ENCODE data around the gene FAM83G.
"Not testable (repeated sequence)": the region's sequence is repeated elsewhere in the genome, so short reads cannot be mapped to it uniquely, and the experiment has no call there.

The FAM83G gene, protein sequence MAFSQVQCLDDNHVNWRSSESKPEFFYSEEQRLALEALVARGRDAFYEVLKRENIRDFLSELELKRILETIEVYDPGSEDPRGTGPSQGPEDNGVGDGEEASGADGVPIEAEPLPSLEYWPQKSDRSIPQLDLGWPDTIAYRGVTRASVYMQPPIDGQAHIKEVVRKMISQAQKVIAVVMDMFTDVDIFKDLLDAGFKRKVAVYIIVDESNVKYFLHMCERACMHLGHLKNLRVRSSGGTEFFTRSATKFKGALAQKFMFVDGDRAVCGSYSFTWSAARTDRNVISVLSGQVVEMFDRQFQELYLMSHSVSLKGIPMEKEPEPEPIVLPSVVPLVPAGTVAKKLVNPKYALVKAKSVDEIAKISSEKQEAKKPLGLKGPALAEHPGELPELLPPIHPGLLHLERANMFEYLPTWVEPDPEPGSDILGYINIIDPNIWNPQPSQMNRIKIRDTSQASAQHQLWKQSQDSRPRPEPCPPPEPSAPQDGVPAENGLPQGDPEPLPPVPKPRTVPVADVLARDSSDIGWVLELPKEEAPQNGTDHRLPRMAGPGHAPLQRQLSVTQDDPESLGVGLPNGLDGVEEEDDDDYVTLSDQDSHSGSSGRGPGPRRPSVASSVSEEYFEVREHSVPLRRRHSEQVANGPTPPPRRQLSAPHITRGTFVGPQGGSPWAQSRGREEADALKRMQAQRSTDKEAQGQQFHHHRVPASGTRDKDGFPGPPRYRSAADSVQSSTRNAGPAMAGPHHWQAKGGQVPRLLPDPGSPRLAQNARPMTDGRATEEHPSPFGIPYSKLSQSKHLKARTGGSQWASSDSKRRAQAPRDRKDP

DNA sequence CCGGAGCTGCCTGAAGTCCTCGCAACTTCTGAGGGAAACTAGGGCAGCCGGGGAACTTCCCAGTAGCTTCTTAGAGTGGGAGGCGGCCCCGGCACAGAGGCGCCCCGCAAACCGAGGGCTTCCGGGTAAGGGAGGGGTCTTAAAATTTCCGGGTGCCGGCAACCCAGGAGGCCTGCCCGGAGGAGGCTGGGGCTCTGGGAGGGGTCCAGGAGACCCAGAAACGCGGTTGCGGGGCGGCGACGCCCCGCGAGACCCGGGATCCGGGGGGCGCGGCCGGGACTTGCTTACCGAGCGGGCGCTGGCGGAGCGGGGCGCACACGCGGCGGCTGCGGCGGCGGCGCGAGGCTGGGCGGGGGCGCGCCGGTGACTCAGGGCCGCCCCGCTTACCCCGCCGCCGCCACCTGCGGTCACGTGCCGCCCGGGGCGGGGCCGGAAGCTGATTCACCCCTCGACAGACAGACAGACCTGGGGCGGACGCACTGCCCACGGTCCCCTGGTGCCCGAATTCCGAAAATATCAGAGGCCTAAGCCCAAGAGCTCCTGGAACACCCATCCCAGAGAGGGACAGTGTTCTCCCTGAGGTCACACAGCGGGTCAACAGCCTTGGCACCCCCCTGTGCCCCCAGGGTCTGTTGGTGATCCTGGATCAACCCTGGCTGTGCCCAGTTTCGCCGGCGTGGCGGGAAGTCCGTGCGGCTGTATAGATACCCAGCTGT, at the start of gene FAM83G:
TSS of gene FAM83G (minus strand) at position 344 of the 716 bp plus-strand sequence. CDS start 723 bp downstream, outside the sequence.
- DNase-seq (ENCODE audit: low read depth in 1 of 2, low spot score in 1 of 2), result peak; percentile 69 to 87

DNA sequence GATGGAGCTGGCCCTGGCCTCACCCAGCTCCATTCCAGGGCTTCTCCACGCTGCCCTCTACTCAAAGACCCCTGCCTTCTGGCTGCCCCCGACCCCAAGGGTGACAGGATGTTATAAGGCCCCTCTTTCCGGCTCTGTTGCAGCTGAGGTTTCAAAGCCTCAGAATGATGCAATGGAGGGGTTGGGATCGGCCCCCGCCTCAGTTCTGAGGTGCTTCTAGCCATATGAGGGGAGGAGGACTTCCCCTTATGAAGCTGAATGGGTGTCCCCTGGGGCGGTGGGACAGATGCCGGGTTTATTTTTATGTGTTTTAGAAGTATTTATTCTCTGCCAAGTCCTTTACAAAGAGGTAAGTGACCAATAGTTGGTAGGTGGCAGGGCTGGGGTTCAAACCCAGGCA, 44.3 kb upstream of the FAM83G start:
- DNase-seq (ENCODE audit: low read depth in 1 of 2, low spot score in 1 of 2), result not testable (repeated sequence)

DNA sequence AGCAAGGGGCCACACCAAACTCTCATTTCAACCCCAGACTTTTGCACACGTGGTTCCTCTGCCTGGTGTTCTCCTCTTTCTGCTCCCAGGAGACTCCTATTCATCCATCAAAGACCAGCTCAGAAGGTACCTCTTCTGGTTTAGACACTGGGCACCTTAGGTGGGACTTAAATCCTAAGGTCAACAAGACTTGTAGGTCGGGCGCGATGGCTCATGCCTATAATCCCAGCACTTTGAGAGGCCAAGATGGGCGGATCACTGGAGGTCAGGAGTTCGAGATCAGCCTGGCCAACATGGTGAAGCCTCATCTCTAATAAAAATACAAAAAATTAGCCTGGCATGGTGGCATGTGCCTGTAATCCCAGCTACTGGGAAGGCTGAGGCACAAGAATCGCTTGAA, 42.9 kb upstream of the FAM83G start:
- DNase-seq (ENCODE audit: low read depth in 1 of 2, low spot score in 1 of 2), result not testable (repeated sequence)

DNA sequence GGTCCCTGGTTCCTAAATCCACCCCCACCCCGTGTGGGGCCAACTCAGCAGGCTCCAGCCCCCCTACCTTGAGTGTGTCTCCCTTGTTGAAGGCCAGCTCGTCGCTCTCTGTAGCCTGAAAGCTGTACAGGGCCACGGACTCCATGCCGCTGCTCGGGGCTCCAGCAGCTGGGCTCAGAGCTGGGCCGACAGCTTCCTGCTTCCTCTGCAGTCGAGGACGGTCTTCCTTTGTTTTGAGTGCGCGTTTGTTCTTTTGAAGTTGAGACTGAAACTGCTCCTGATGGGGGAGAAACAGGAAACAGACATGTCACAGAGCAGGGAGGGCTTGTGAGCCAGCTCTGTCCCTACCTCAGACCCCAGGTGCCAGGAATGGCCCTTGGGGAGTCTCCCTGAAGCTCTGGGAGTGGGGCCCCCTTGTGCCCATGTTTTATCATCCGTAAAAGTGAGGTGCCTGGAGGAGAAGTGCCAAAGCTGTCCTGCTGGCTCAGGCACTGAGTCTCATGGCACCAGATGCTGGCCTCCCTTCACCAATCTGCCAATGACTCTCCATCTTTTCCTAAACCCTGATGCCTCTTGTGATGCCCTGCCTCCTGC, 42.3 kb upstream of the FAM83G start, which contains the start of gene GRAP:
TSS of gene GRAP (minus strand) at position 176 of the 594 bp plus-strand sequence. CDS start at position 145, 31 bp downstream.
- not testable (repeated sequence) for DNase-seq (ENCODE audit: low read depth in 1 of 2, low spot score in 1 of 2)

DNA sequence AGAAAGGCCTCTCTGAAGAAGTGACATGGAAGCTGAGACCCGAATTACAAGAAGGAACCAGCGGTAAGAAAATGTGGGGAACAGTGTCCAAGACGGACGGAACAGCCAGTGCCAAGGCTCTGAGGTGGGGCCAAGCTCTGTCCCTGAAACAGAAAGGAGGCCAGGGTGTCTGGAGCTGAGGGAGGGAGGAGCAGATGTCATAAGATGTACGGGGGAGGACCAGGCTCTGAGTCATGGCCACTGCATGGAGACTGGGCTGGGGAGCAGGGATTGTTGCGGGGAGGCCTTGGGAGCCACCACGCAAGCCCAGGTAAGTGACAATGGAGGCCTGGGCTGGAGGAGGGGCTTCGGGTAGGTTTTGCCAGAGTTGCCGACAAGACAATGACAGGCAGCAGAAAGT, 40.1 kb upstream of the FAM83G start:
- DNase-seq (ENCODE audit: low read depth in 1 of 2, low spot score in 1 of 2), result not testable (repeated sequence)

DNA sequence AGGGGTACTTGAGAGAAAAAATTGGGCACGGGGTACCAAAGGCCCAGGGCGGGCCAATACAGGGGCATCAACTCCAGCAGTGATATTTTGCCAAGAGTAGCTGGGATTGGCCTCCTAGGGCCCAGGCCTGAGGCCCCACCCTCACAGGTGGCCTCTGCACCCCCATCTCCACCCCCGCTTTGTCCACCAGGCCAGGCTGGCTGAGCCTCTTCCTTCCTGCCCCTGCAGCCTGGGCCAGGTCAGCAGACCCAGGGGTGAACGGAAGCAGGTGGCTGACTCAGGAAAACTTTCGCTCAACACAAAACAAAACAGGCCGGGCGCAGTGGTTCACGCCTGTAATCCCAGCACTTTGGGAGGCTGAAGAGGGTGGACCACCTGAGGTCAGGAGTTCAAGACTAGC, 38.5 kb upstream of the FAM83G start:
- DNase-seq (ENCODE audit: low read depth in 1 of 2, low spot score in 1 of 2), result not testable (repeated sequence)

DNA sequence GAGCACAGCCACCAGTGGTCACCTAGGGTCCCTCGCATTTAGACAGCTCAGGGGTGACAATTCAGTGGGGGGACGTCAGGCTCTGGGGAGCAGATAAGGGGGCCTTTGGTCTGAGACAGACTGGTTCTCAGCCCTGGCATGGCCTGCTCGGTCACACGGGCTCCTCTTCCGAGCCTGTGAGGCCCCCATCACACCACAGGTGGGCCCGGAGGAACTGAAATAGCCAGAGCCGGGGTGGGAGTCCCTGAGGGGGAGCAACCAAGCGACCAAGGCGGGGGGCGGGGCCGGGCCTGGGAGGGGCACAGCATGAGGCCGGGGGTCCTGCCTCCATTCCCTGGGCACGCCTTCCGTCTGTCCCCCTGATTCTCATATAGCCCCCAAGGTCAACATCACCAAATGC, 37.8 kb upstream of the FAM83G start:
- DNase-seq (ENCODE audit: low read depth in 1 of 2, low spot score in 1 of 2), result not testable (repeated sequence)

DNA sequence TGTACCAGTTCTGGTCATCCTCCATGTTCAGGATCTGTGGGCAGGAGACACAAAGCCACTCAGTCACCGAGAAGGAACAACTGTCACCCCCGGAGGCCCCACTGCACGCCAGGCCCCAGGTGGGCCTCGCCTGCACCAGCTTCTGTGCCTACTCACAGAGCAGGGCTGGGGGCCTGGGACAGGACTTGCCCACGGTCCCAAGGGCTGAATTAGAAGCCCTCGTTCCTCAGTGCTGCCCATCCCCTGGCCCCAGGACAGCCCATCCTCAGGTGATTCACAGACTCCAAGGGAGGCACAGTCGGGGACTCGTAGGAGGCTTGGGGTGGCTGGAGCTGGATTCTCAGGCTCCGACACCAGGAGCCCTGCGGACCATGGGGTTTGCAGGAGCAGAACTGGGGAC, 37.3 kb upstream of the FAM83G start:
- DNase-seq (ENCODE audit: low read depth in 1 of 2, low spot score in 1 of 2), result not testable (repeated sequence)

DNA sequence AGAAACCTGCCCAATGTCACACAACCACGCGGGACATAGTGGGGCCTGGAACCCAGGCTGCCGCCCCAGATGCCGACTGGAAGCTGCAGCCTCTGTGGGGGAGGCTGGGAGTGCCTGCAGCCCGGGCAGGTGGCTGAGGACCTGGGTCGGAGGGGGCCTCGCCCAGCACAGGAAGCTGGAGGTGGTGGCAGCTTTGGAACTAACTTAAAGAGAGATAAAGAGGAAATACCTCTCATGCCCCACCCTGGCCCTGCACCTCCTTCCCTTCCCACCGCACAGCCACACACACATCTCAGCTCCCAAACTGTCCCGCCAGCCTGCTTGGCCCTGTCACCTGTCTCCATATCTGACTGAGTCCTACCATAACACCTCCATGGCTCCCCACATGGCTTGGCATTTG, 35.8 kb upstream of the FAM83G start:
- not testable (repeated sequence) for DNase-seq (ENCODE audit: low read depth in 1 of 2, low spot score in 1 of 2)

DNA sequence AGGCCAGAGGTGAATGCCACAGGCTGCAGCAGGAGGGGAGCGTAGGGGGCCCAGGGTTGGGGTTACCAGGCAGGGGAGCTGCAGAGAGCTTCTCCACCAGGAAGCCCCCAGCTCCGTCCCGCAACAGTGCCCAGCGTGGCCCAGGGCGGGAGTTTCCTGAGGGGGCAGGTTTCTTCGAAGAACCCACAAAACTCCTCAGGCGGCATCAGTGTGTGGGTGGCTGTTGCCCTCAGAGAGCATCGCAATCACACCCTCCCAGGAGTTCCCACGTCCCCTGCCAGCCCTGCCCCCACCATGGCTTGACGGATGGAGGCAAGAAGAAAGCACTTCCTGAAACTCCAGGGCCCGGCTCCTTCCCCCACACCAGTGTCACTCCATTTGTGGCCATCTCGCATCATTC, 34.2 kb upstream of the FAM83G start:
- not testable (repeated sequence) for DNase-seq (ENCODE audit: low read depth in 1 of 2, low spot score in 1 of 2)

DNA sequence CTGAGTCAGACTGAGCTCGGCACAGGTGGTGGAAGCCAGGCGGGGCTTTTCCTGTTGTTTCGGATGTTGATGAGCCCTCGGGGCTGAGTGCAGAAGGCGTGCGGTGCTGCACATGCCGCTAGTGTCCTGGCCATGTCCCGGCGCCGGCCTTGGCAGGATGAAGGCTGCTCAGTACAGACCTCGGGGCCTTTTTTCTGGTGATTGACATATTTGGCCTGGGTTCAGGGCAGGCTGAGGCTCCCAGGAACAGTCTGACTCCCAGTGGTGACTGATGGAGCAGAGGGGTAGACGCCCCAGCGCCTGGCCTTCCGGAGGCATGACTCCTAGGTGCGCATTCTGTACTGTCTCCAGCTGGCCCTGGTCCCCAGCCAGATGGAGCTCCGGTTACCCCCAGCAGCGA, 33.4 kb upstream of the FAM83G start:
- DNase-seq (ENCODE audit: low read depth in 1 of 2, low spot score in 1 of 2), result not testable (repeated sequence)

DNA sequence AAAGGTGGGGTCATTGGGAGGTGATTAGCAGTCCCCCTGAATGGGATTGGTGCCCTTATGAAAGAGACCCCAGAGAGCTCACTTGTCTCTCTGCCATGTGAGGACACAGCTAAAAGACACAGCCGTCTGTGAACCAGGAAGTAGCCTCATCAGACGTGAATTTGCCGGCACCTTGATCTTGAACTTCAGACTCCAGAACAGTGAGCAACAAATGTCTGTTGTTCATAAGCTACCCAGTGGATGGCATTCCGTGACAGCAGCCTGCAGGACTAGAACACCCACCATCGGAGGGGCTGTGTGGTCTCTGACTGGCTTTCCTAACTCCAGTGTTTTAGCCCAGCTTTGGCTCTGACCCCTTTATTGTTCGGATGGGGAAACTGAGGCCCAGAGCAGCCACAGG, 33.0 kb upstream of the FAM83G start:
- DNase-seq (ENCODE audit: low read depth in 1 of 2, low spot score in 1 of 2), result not testable (repeated sequence)

DNA sequence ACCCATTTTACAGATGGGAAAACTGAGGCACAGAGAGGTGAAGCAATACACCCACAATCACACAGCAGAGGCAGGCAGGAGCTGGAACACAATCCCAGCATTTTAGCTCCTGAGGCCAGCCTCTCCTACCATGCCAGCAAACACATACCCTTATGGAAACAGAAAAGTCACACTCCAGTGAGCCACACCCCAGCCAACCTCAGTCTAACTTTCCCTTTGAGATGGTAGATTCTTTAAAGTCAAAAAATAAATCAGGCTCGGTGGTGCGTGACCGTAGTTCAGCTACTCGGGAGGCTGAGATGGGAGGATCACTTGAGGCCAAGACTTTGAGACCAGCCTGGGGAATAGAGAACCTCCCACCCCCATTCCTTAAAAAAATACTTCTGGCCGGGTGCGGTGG, 31.6 kb upstream of the FAM83G start:
- not testable (repeated sequence) for DNase-seq (ENCODE audit: low read depth in 1 of 2, low spot score in 1 of 2)

DNA sequence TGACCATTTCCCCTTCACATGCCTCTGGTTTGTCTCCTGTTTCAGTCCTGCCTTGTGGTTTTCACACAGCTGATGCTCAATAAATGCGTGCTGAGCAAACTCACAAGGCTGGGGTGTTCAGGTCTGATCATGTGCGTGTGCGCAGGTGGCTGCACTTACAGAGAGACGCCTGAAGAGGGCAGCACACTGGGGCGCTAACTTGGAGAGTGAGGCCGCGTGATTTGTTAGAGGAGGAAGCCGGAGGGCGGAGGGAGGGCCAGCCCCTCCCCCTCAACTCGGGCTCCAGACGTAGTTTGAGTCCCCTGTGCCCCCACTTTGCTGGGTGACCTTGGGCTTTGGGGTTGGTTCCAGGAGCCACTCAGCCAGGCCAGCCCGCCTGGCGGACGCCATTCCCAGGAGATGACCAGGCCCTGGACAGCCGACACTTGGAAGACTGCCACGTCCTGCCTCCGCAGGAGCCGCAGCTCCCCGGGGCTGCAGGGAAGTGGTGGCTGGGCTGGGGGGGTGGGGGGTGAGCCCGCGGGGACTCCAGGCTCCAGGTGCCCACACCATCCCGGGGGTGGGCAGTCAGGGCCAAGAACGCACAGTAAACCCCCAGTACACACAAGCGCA, 27.9 kb upstream of the FAM83G start:
- not testable (repeated sequence) for DNase-seq (ENCODE audit: low read depth in 1 of 2, low spot score in 1 of 2)

DNA sequence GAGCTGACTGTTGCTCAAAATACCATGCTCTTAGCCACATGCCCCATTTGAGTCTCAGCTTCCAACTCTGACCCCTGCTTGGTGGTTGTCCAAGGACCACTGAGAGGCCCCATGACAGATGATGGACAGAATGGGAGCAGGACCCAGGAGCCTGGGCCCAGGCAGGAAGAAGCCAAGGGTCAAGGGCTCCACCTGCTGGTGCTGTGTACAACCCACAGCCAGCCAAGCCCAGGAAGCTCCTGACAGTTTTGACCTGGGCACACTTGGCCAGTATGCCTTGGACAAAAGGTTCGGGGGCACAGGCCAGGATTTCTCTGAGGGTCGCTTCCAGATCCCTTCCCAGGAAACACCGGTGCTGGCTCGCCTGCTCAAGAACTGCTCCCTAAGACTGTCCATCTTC, 27.2 kb upstream of the FAM83G start:
- peak; percentile 3 to 13 for DNase-seq (ENCODE audit: low read depth in 1 of 2, low spot score in 1 of 2)

DNA sequence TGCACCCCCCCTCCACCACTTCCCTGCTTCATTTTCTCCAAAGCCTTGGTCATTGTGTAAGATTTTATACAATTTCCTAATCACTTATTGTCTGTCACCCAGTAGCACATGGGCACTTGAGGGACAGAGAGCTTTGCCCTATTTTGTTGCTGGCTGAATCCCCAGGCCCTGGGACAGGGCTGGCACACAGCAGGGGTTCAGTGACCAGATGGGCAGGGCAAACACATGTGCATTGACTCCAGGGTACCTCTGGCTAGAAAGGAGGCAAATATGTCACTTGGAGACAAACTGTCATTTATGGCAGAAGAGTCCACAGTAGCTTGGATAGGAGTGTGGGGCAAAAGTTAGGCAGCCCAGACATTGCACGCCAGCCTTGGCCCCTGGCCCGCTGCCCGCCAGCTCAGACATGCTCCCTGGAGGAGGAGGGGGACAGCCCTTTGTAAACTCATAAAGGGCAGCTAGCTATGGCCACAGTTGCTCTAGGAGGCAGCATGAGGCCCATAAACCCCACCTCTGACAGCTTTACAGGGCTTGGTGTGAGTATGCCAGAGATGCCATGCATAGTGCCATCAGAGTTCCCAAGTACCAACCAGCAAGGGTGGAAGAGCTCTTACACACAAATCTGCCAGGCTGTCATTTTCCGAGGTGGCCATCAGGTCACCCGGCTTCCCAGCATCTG, 26.3 kb upstream of the FAM83G start:
- not testable (repeated sequence) for DNase-seq (ENCODE audit: low read depth in 1 of 2, low spot score in 1 of 2)

DNA sequence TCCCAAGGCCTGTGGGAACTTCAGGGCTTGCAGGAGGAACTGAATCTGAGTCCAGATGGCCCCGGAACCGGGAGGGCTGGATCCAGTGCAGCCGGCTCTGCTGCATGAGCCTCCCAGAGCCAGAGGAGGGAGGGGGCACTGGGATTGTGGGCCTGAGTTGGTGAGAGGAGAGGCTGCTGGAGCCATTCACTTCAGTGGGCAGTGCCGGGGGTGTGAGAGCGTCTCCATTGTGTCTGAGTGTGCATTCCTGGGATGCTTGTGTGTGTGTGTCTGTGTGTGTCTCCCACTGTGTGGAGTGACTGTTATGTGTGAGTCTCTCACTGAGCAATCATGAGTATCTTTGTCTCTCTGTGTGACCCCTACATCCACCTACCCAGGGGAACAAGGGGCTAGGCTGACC, 25.2 kb upstream of the FAM83G start:
- not testable (repeated sequence) for DNase-seq (ENCODE audit: low read depth in 1 of 2, low spot score in 1 of 2)

DNA sequence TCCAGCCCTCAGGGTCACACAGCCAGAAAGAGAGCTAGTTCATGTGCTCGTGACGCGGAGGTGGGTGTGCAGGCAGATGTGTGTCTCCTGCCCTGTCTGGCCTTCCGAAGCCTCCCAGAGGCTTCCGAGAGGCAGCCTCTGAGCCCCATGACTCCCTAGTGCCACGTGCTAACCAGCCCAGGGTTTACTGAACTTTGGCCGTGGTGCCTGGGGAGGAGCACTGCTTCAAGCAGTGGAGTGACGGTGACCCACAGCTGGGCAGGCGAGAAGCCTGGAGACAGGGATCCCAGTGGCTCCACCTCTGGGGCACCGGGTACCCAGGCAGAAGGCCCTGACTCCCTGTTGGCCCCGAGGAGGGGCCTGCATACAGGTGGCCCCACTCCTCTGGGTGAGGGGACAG, 24.1 kb upstream of the FAM83G start:
- DNase-seq (ENCODE audit: low read depth in 1 of 2, low spot score in 1 of 2), result not testable (repeated sequence)

DNA sequence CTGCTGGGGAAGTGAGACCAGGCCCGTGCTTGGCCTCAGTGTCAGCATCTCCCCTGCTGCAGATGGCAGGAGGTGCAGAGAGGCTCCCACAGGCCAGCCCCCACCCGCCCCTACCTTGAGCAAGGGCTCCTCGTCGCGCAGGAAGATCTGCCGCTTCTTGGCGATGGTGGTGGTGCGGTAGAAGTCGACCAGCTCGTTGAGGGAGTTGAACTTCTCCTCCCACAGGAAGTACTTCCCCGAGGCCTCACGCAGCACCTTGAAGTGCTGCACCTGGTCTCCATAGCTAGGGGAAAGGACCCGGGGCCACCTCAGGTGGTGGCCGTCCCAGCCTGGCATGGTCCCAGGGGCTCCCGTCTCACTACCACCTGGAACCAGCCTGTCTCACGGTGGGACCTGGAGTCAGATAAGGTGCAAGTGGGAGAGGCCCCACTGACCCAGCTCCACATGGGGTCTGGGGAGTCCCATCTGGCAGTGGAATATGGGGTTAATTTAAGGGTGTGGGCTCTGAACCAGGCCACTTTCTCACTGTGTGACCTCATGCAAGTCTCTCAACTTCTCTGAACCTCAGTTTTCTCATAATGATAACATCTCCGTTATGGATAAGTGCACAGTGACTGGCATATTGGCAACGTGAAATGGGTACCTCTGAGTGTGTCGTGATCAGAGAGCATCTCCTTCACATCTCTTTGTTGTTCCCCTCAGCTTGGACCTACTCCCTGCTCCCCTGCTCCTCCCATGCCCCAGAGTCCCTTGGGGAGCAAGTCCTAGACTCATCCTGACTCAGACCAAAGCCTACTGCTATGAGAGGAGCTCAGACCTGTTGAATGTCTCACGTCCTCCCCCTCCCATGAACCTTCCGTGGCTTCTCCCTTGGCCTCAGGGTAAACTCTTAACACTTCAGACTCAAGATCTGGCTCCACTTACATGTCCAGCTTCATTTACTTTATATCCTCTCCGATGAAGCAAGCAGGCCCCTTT, 19.8 kb upstream of the FAM83G start:
- no peak for DNase-seq (ENCODE audit: low read depth in 1 of 2, low spot score in 1 of 2)

Data from activated T-helper 1 cell treated with anti-CD3 and anti-CD28 coated beads, Interleukin-2, amount 50 U/mL, for 16 hours (primary cell).